ENCODE results near the gene DRAM1. TPM values are rescaled to one million over a fixed set of nuclear protein-coding genes. Genes with fewer than 3 reads are reported as not detected.

Gene DRAM1
- 3.0 and 3.4 TPM in 2 replicates for total RNA-seq

GRCh38 chr12:101876861-101877805, at the start of gene DRAM1:
Gene DRAM1, plus strand, starts transcription at chr12:101877580. Its CDS starts 210 bp downstream, at chr12:101877790.
- Mint-ChIP-seq H3K4me1 (ENCODE audit: low read depth) (peaks cover 15% of the 10 kb centered on the region), H3K36me3 (ENCODE audit: low read depth) (peaks cover 2% of the 10 kb centered on the region), H3K27ac (peak within 1 kb of the TSS; percentile 90), H3K4me3 (ENCODE audit: low read depth) (peak within 1 kb of the TSS; percentile 91), H3K27me3 (ENCODE audit: low read depth) (peaks cover 12% of the 10 kb centered on the region), H3K9me3 (no peaks in the 10 kb centered on the region)
- DNase-seq (ENCODE audit: low spot score) = peak; percentile 73
- intact Hi-C loops (cut with micrococcal nuclease) = loop anchor here (5.0 kb wide), 1 partner anchor 45 kb away; the partner anchor contains the start of gene GNPTAB

GRCh38 chr12:101828463-101829196, 48.8 kb upstream of the DRAM1 start:
- peaks cover 23% of the 10 kb centered on the region for H3K36me3 Mint-ChIP-seq (ENCODE audit: low read depth)

GRCh38 chr12:101829639-101830366, 47.6 kb upstream of the DRAM1 start:
- Mint-ChIP-seq H3K4me1 (ENCODE audit: low read depth) (peaks cover 47% of the 10 kb centered on the region), H3K4me3 (ENCODE audit: low read depth) (peak overlapping the region; percentile 98), H3K27ac (peak overlapping the region; percentile 92), H3K27me3 (ENCODE audit: low read depth) (no peaks in the 10 kb centered on the region), H3K9me3 (no peaks in the 10 kb centered on the region), H3K36me3 (ENCODE audit: low read depth) (peaks cover 23% of the 10 kb centered on the region)
- DNase-seq (ENCODE audit: low spot score) = no peak
- intact Hi-C loops (cut with micrococcal nuclease) = loop anchor here (2.0 to 5.0 kb wide), 4 partner anchors 47 to 423 kb away; partner anchors contain the start of genes ARL1, CHPT1 and DRAM1

More at GRCh38 chr12:101828463-101829196, 48.8 kb upstream of the DRAM1 start:
- Mint-ChIP-seq H3K4me1 (ENCODE audit: low read depth) (peaks cover 53% of the 10 kb centered on the region), H3K27me3 (ENCODE audit: low read depth) (no peaks in the 10 kb centered on the region), H3K4me3 (ENCODE audit: low read depth) (peak overlapping the region; percentile 98), H3K9me3 (no peaks in the 10 kb centered on the region), H3K27ac (peak overlapping the region; percentile 25)
- no peak for DNase-seq (ENCODE audit: low spot score)
- intact Hi-C loops (cut with micrococcal nuclease) = no loop called here

GRCh38 chr12:101830367-101831325, 46.7 kb upstream of the DRAM1 start, which contains the start of gene GNPTAB:
Gene GNPTAB, minus strand, starts transcription at chr12:101830959. Its CDS starts 284 bp downstream, at chr12:101830675.
- intact Hi-C loops (cut with micrococcal nuclease) = loop anchor here (1.0 to 5.0 kb wide), 6 partner anchors 37 to 424 kb away; partner anchors contain the start of genes ARL1, CHPT1 and DRAM1
- peak within 1 kb of the TSS; percentile 98 for H3K4me3 Mint-ChIP-seq (ENCODE audit: low read depth)
- H3K27ac Mint-ChIP-seq = peak within 1 kb of the TSS; percentile 92
- peaks cover 39% of the 10 kb centered on the region for H3K4me1 Mint-ChIP-seq (ENCODE audit: low read depth)
- no peaks in the 10 kb centered on the region for H3K27me3 Mint-ChIP-seq (ENCODE audit: low read depth)
- no peaks in the 10 kb centered on the region for H3K9me3 Mint-ChIP-seq
- H3K36me3 Mint-ChIP-seq (ENCODE audit: low read depth) = peaks cover 23% of the 10 kb centered on the region
- DNase-seq (ENCODE audit: low spot score) = peak; percentile 92

- no peak for DNase-seq (ENCODE audit: low spot score)
- peaks cover 26% of the 10 kb centered on the region for H3K4me1 Mint-ChIP-seq (ENCODE audit: low read depth)
- no peak overlapping the region for H3K4me3 Mint-ChIP-seq (ENCODE audit: low read depth)
- intact Hi-C loops (cut with micrococcal nuclease) = loop anchor here (5.0 kb wide), 2 partner anchors 45 to 135 kb away; partner anchors contain the start of genes CHPT1 and DRAM1
- peaks cover 20% of the 10 kb centered on the region for H3K36me3 Mint-ChIP-seq (ENCODE audit: low read depth)
- no peaks in the 10 kb centered on the region for H3K27me3 Mint-ChIP-seq (ENCODE audit: low read depth)
- no peak overlapping the region for H3K27ac Mint-ChIP-seq
- no peaks in the 10 kb centered on the region for H3K9me3 Mint-ChIP-seq
These were observed 45.4 kb upstream of the DRAM1 start for GRCh38 chr12:101832030-101832429.

- no peaks in the 10 kb centered on the region for H3K9me3 Mint-ChIP-seq
- H3K27ac Mint-ChIP-seq = no peak overlapping the region
- intact Hi-C loops (cut with micrococcal nuclease) = loop anchor here (1.0 kb wide), 2 partner anchors 65 to 168 kb away; no protein-coding TSS in a partner anchor
- no peak overlapping the region for H3K4me3 Mint-ChIP-seq (ENCODE audit: low read depth)
- H3K4me1 Mint-ChIP-seq (ENCODE audit: low read depth) = peaks cover 10% of the 10 kb centered on the region
- DNase-seq (ENCODE audit: low spot score) = no peak
- H3K36me3 Mint-ChIP-seq (ENCODE audit: low read depth) = no peaks in the 10 kb centered on the region
- peaks cover 5% of the 10 kb centered on the region for H3K27me3 Mint-ChIP-seq (ENCODE audit: low read depth)
These were observed 38.6 kb upstream of the DRAM1 start for GRCh38 chr12:101838628-101839323.

- no peak overlapping the region for H3K27ac Mint-ChIP-seq
- H3K36me3 Mint-ChIP-seq (ENCODE audit: low read depth) = no peaks in the 10 kb centered on the region
- peak; percentile 46 for DNase-seq (ENCODE audit: low spot score)
- no peak overlapping the region for H3K4me3 Mint-ChIP-seq (ENCODE audit: low read depth)
- no peaks in the 10 kb centered on the region for H3K9me3 Mint-ChIP-seq
- intact Hi-C loops (cut with micrococcal nuclease) = loop anchor here (1.0 kb wide), 3 partner anchors 66 to 425 kb away; no protein-coding TSS in a partner anchor
- peaks cover 7% of the 10 kb centered on the region for H3K27me3 Mint-ChIP-seq (ENCODE audit: low read depth)
- peaks cover 11% of the 10 kb centered on the region for H3K4me1 Mint-ChIP-seq (ENCODE audit: low read depth)
These were observed 37.8 kb upstream of the DRAM1 start for GRCh38 chr12:101839324-101840283.

- H3K27ac Mint-ChIP-seq = no peak overlapping the region
- peaks cover 11% of the 10 kb centered on the region for H3K4me1 Mint-ChIP-seq (ENCODE audit: low read depth)
- no peaks in the 10 kb centered on the region for H3K36me3 Mint-ChIP-seq (ENCODE audit: low read depth)
- peaks cover 7% of the 10 kb centered on the region for H3K27me3 Mint-ChIP-seq (ENCODE audit: low read depth)
- intact Hi-C loops (cut with micrococcal nuclease) = no loop called here
- no peaks in the 10 kb centered on the region for H3K9me3 Mint-ChIP-seq
- H3K4me3 Mint-ChIP-seq (ENCODE audit: low read depth) = no peak overlapping the region
- no peak for DNase-seq (ENCODE audit: low spot score)
These were observed 36.3 kb upstream of the DRAM1 start for GRCh38 chr12:101841069-101841468.

GRCh38 chr12:101845137-101845711, 32.2 kb upstream of the DRAM1 start:
- Mint-ChIP-seq H3K4me1 (ENCODE audit: low read depth) (peaks cover 3% of the 10 kb centered on the region), H3K4me3 (ENCODE audit: low read depth) (no peak overlapping the region), H3K27me3 (ENCODE audit: low read depth) (peaks cover 7% of the 10 kb centered on the region), H3K27ac (no peak overlapping the region), H3K36me3 (ENCODE audit: low read depth) (no peaks in the 10 kb centered on the region), H3K9me3 (no peaks in the 10 kb centered on the region)
- intact Hi-C loops (cut with micrococcal nuclease) = no loop called here
- DNase-seq (ENCODE audit: low spot score) = no peak

GRCh38 chr12:101847325-101847724, 30.1 kb upstream of the DRAM1 start:
- Mint-ChIP-seq H3K9me3 (no peaks in the 10 kb centered on the region), H3K36me3 (ENCODE audit: low read depth) (no peaks in the 10 kb centered on the region), H3K27ac (no peak overlapping the region), H3K4me3 (ENCODE audit: low read depth) (no peak overlapping the region), H3K4me1 (ENCODE audit: low read depth) (peaks cover 2% of the 10 kb centered on the region), H3K27me3 (ENCODE audit: low read depth) (peaks cover 2% of the 10 kb centered on the region)
- no peak for DNase-seq (ENCODE audit: low spot score)
- intact Hi-C loops (cut with micrococcal nuclease) = no loop called here
